HT-29 (cell line): ENCODE results near the gene USP17L5. TPM values are rescaled to one million over a fixed set of nuclear protein-coding genes. Genes with fewer than 3 reads are reported as not detected.
"Not testable (repeated sequence)": the region's sequence is repeated elsewhere in the genome, so short reads cannot be mapped to it uniquely, and the experiment has no call there.

Experiments
- DNase-seq: peaks from one replicate; pipeline ENCODE4 v3.0.0-alpha.2; 2015; ENCODE audit warnings: low spot score
- total RNA-seq: library from RNA; depleted of rRNA; stranded (reverse); fragments of >200 nt; shearing (Covaris generic); gene quantifications from 2 replicates; pipeline ENCODE4 v1.2.3, GENCODE V29; 2014; rRNA removed

USP17L5 gene, protein sequence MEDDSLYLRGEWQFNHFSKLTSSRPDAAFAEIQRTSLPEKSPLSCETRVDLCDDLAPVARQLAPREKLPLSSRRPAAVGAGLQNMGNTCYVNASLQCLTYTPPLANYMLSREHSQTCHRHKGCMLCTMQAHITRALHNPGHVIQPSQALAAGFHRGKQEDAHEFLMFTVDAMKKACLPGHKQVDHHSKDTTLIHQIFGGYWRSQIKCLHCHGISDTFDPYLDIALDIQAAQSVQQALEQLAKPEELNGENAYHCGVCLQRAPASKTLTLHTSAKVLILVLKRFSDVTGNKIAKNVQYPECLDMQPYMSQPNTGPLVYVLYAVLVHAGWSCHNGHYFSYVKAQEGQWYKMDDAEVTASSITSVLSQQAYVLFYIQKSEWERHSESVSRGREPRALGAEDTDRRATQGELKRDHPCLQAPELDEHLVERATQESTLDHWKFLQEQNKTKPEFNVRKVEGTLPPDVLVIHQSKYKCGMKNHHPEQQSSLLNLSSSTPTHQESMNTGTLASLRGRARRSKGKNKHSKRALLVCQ
- total RNA-seq = not detected in 2 replicates

DNA sequence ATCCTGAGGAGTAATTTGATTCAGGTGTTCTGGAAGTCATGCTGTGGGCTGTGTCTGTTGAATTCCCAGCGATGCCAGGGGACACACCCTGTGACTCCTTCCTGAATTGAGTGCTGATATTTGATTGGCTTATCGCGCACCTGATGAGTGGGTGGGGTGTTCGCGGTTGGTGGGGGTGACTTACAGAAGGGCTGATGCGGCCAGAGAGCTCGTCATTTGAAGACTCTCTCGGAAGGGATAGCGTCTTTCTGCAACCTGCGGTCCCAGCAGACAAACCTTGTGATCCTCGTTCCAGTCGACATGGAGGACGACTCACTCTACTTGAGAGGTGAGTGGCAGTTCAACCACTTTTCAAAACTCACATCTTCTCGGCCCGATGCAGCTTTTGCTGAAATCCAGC lies at the start of gene USP17L5:
TSS of gene USP17L5 (plus strand) at position 301 of the 400 bp plus-strand sequence. CDS start at position 301, 0 bp downstream.
- DNase-seq = not testable (repeated sequence)

GRCh38 chr4:9324191-9324590 lies 15.0 kb upstream of the USP17L5 start:
- not testable (repeated sequence) for DNase-seq

DNA sequence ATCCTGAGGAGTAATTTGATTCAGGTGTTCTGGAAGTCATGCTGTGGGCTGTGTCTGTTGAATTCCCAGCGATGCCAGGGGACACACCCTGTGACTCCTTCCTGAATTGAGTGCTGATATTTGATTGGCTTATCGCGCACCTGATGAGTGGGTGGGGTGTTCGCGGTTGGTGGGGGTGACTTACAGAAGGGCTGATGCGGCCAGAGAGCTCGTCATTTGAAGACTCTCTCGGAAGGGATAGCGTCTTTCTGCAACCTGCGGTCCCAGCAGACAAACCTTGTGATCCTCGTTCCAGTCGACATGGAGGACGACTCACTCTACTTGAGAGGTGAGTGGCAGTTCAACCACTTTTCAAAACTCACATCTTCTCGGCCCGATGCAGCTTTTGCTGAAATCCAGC lies 14.3 kb upstream of the USP17L5 start, which contains the start of gene USP17L24:
TSS of gene USP17L24 (plus strand) at position 301 of the 400 bp plus-strand sequence. CDS start at position 301, 0 bp downstream.
- DNase-seq = not testable (repeated sequence)

GRCh38 chr4:9329611-9330010 lies 9.6 kb upstream of the USP17L5 start, which contains the start of gene USP17L25:
TSS of gene USP17L25 (plus strand) at chr4:9329911. CDS start at chr4:9329911, 0 bp downstream.
- not testable (repeated sequence) for DNase-seq

- not testable (repeated sequence) for DNase-seq
These were observed 4.8 kb upstream of the USP17L5 start, which contains the start of gene USP17L26 for GRCh38 chr4:9334358-9334757. TSS of gene USP17L26 (plus strand) at chr4:9334658. CDS start at chr4:9334658, 0 bp downstream.

- DNase-seq = not testable (repeated sequence)
These were observed 4.6 kb downstream of the USP17L5 start, which contains the start of gene USP17L27 for GRCh38 chr4:9343848-9344247. TSS of gene USP17L27 (plus strand) at chr4:9344148. CDS start at chr4:9344148, 0 bp downstream.

DNA sequence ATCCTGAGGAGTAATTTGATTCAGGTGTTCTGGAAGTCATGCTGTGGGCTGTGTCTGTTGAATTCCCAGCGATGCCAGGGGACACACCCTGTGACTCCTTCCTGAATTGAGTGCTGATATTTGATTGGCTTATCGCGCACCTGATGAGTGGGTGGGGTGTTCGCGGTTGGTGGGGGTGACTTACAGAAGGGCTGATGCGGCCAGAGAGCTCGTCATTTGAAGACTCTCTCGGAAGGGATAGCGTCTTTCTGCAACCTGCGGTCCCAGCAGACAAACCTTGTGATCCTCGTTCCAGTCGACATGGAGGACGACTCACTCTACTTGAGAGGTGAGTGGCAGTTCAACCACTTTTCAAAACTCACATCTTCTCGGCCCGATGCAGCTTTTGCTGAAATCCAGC lies 9.4 kb downstream of the USP17L5 start, which contains the start of gene USP17L28:
TSS of gene USP17L28 (plus strand) at position 301 of the 400 bp plus-strand sequence. CDS start at position 301, 0 bp downstream.
- not testable (repeated sequence) for DNase-seq

GRCh38 chr4:9350866-9351265 lies 11.7 kb downstream of the USP17L5 start:
- not testable (repeated sequence) for DNase-seq

DNA sequence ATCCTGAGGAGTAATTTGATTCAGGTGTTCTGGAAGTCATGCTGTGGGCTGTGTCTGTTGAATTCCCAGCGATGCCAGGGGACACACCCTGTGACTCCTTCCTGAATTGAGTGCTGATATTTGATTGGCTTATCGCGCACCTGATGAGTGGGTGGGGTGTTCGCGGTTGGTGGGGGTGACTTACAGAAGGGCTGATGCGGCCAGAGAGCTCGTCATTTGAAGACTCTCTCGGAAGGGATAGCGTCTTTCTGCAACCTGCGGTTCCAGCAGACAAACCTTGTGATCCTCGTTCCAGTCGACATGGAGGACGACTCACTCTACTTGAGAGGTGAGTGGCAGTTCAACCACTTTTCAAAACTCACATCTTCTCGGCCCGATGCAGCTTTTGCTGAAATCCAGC lies 14.1 kb downstream of the USP17L5 start, which contains the start of gene USP17L29:
TSS of gene USP17L29 (plus strand) at position 301 of the 400 bp plus-strand sequence. CDS start at position 301, 0 bp downstream.
- not testable (repeated sequence) for DNase-seq

DNA sequence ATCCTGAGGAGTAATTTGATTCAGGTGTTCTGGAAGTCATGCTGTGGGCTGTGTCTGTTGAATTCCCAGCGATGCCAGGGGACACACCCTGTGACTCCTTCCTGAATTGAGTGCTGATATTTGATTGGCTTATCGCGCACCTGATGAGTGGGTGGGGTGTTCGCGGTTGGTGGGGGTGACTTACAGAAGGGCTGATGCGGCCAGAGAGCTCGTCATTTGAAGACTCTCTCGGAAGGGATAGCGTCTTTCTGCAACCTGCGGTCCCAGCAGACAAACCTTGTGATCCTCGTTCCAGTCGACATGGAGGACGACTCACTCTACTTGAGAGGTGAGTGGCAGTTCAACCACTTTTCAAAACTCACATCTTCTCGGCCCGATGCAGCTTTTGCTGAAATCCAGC lies 23.6 kb downstream of the USP17L5 start, which contains the start of gene USP17L30:
TSS of gene USP17L30 (plus strand) at position 301 of the 400 bp plus-strand sequence. CDS start at position 301, 0 bp downstream.
- DNase-seq = not testable (repeated sequence)

- not testable (repeated sequence) for DNase-seq
These were observed 40.7 kb downstream of the USP17L5 start for GRCh38 chr4:9379881-9380280.

DNA sequence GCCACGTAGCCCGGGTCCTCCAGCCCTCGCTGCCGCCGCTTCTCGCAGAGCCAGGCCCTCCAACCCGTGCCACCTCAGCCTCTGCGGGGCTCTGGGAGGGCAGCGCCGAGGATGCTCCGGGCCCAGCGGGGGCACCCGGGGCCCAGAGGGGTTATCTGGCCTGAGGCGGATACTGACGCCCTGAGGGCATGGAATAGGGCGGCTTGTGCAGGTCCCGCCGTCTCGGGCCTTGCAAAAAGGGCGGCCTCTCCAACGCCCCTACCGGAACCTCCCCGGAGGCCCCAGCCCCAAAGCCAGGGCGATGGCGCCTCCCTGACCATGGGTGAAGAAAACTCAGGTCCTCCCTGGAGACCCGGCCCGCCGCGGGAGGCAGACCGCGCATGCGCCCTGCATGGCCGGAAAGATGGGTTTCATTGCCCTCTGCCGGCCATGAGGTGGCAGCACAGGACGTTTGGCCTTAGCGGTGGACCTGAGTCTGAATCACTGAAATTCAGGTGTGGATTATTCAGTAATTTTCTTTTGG lies 41.9 kb downstream of the USP17L5 start:
- DNase-seq = not testable (repeated sequence)

- DNase-seq = no peak
These were observed 44.9 kb downstream of the USP17L5 start for GRCh38 chr4:9384126-9384525.

DNA sequence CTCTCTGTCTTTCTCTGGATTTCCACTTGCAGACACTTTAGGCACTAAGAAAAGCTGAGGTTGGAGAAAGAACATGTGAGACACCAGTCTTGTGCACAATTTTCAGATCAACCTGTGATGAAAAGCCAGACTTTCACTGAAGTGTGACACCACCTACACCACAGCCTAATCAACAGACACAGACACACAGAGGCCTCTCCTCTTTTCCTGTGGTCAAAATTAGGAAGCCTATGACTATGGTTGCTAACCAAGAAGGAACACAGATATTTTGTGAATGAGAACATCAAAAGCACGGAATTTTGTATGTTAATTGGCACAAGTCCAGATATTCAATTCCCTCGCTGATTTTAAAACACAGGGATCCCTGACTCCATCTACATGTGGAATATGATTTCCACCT lies 49.8 kb downstream of the USP17L5 start:
- not testable (repeated sequence) for DNase-seq

Other genes with a start within 250 kb of the USP17L5 start
- not detected in 2 replicates for gene FAM90A26, start 169.0 kb upstream of the USP17L5 start, total RNA-seq
- not detected in 2 replicates for gene USP17L10, start 128.7 kb upstream of the USP17L5 start, total RNA-seq
- not detected in 2 replicates for gene USP17L11, start 124.0 kb upstream of the USP17L5 start, total RNA-seq
- gene USP17L12, start 119.3 kb upstream of the USP17L5 start, total RNA-seq = not detected in 2 replicates
- gene USP17L13, start 114.5 kb upstream of the USP17L5 start, total RNA-seq = not detected in 2 replicates
- gene USP17L15, start 105.0 kb upstream of the USP17L5 start, total RNA-seq = not detected in 2 replicates
- gene USP17L17, start 95.5 kb upstream of the USP17L5 start, total RNA-seq = not detected in 2 replicates
- gene USP17L18, start 90.8 kb upstream of the USP17L5 start, total RNA-seq = not detected in 2 replicates
- not detected in 2 replicates for gene USP17L19, start 86.0 kb upstream of the USP17L5 start, total RNA-seq
- not detected in 2 replicates for gene USP17L20, start 81.3 kb upstream of the USP17L5 start, total RNA-seq
- not detected in 2 replicates for gene USP17L21, start 76.5 kb upstream of the USP17L5 start, total RNA-seq
- 0.39 TPM in 1 of 2 replicates, not detected in the other for gene USP17L22, start 71.8 kb upstream of the USP17L5 start, total RNA-seq
- gene USP17L24, start 14.2 kb upstream of the USP17L5 start, total RNA-seq = not detected in 2 replicates
- gene USP17L25, start 9.5 kb upstream of the USP17L5 start, total RNA-seq = not detected in 2 replicates
- not detected in 2 replicates for gene USP17L26, start 4.7 kb upstream of the USP17L5 start, total RNA-seq
- not detected in 2 replicates for gene USP17L27, start 4.7 kb downstream of the USP17L5 start, total RNA-seq
- not detected in 2 replicates for gene USP17L28, start 9.5 kb downstream of the USP17L5 start, total RNA-seq
- gene USP17L29, start 14.2 kb downstream of the USP17L5 start, total RNA-seq = not detected in 2 replicates
- gene USP17L30, start 23.7 kb downstream of the USP17L5 start, total RNA-seq = not detected in 2 replicates
- gene DEFB131A, start 105.0 kb downstream of the USP17L5 start, total RNA-seq = not detected in 2 replicates